GM06990 (cell line): ENCODE results near the gene SUCO.

Experiments
- DNase-seq: peaks from one replicate; pipeline ENCODE4 v3.0.0-alpha.2; 2011; ENCODE audit not compliant: insufficient read length; ENCODE audit errors: extremely low read depth
- H3K27me3 ChIP-seq: replicated peaks from 2 replicates; pipeline ENCODE4 v1.6.0; 2011; ENCODE audit warnings: low read length; ENCODE audit not compliant: control insufficient read depth, insufficient read depth
- H3K36me3 ChIP-seq: 2 replicates; pipeline ENCODE4 v1.5.1; 2011; ENCODE audit warnings: low read length; ENCODE audit not compliant: control insufficient read depth, insufficient read depth
- H3K4me3 ChIP-seq: replicated peaks from 2 replicates; pipeline ENCODE4 v1.5.1; 2011; ENCODE audit warnings: low read depth, mild to moderate bottlenecking, control low read depth, low read length
- CTCF ChIP-seq: IDR thresholded peaks from 2 replicates; pipeline ENCODE4 v1.5.1; 2011; ENCODE audit warnings: low read length, control low read depth, mild to moderate bottlenecking, inconsistent platforms; ENCODE audit not compliant: insufficient read depth, poor library complexity, severe bottlenecking

SUCO gene

GRCh38 chr1:172510479-172510878, 22.5 kb upstream of the SUCO start:
- Histone ChIP-seq H3K27me3 (no peaks in the 10 kb centered on the region), H3K36me3 (no peaks in the 10 kb centered on the region), H3K4me3 (no peak overlapping the region)
- no peak for TF ChIP-seq CTCF
- no peak for DNase-seq

GRCh38 chr1:172512591-172512990, 20.4 kb upstream of the SUCO start:
- H3K27me3 ChIP-seq = no peaks in the 10 kb centered on the region
- no peak for DNase-seq
- no peak overlapping the region for H3K4me3 ChIP-seq
- no peaks in the 10 kb centered on the region for H3K36me3 ChIP-seq
- no peak for TF ChIP-seq CTCF

- Histone ChIP-seq H3K27me3 (no peaks in the 10 kb centered on the region), H3K36me3 (no peaks in the 10 kb centered on the region), H3K4me3 (no peak overlapping the region)
- no peak for DNase-seq
- no peak for TF ChIP-seq CTCF
These were observed 19.5 kb upstream of the SUCO start for GRCh38 chr1:172513479-172513878.

- Histone ChIP-seq H3K27me3 (no peaks in the 10 kb centered on the region), H3K4me3 (no peak overlapping the region), H3K36me3 (no peaks in the 10 kb centered on the region)
- DNase-seq = no peak
- no peak for TF ChIP-seq CTCF
These were observed 18.8 kb upstream of the SUCO start for GRCh38 chr1:172514108-172514507.

- Histone ChIP-seq H3K36me3 (no peaks in the 10 kb centered on the region), H3K27me3 (no peaks in the 10 kb centered on the region), H3K4me3 (no peak overlapping the region)
- no peak for TF ChIP-seq CTCF
- DNase-seq = no peak
These were observed 17.5 kb upstream of the SUCO start for GRCh38 chr1:172515436-172515835.

GRCh38 chr1:172515927-172516326, 17.0 kb upstream of the SUCO start:
- no peak overlapping the region for H3K4me3 ChIP-seq
- DNase-seq = no peak
- no peaks in the 10 kb centered on the region for H3K36me3 ChIP-seq
- TF ChIP-seq CTCF = no peak
- H3K27me3 ChIP-seq = no peaks in the 10 kb centered on the region
